Stimulated activated CD4-positive, alpha-beta T cell treated with anti-CD3 and anti-CD28 coated beads, Interleukin-2, amount 100 ng/mL, for 4 hours (primary cell): ENCODE measurements around the gene PTPRG.

ENCODE experiments used
- DNase-seq: peaks from one replicate; pipeline ENCODE4 v3.0.0-alpha.2; 2020; ENCODE audit warnings: low read depth

PTPRG gene

DNA sequence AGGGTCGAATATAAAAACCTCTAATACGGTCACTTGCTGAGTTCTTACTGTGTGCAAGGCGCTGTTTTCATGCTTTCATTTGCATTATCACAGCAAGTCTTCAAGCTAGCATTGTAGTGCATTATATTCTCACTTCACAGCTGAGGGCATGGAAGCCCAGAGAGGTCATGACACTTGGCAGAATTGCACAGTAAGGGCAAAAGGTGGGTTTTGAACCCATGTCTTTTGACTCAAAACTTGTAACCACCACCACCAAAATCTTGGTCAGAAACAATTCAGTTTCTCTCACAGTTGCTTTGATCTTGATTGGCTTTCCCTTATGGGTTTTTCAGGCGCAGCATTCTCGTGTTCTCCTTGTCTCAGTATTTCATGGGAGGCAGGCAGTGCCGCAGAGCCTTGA, 371.1 kb downstream of the PTPRG start:
- no peak for DNase-seq

DNA sequence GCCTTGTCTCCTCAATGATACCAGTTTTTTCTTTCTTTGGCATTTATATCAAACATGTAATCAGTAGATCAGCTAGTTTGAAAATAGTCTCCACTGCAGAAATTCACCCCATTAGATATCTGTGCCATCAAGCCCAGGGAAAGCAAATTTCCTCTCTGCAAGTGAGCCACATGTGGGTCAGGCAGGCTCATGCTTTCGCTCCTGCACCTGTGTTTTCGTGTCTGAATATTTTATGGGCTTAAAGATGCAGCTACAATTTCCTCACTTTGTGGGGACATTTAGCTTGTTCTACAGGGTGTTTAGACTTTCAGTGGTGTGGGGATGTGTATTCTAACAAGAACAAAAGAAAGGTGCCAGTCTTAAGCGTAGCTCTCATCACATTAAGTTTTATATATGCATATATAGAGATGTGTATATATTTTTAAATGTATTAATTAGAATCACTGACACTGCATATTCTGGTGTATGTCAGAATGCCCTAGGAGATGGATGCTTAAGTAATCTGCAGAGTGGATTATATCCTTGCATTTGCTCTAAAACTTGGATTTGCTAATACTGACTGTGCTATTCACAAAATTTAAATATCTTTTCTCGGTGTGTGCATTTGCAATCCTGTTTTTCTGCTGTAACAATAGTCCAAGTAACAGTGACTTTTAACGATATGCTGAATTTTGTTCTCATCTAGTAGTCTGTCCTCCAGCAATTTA, 372.6 kb downstream of the PTPRG start:
- no peak for DNase-seq

DNA sequence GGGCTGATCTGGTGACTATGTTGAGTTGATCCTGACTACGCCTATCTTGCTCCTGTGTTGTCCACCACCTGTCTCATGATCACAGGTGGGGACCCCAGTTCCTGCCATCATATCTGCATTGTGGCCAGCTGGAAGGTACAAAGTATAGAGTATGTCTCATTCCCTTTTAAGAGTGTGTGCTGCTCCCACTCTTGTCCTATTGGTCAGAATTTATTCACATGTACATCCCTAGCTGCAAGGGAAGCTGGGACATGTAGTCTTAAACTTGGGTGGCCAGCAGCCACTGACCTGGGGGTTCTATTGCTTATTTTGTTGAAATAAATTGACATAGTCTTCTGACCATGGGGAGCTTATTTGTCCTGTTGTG, 373.1 kb downstream of the PTPRG start:
- DNase-seq = no peak

DNA sequence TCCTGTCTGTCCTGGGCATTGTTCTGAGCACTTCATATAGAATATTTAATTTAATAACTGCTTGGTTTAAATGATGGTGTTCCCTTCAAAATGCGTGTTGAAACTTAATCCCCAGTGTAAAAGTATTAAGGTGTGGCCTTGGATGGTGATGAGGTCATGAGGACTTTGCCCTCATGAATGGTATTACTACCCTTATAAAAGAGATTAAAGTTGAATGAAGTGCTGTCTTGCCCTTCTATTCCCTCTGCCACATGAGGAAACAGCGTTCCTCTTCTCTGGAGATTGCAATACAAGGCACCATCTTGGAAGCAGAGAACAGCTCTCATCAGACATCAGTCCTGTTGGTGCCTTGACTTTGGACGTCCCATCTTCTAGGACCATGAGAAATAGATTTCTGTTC, 374.4 kb downstream of the PTPRG start:
- no peak for DNase-seq

DNA sequence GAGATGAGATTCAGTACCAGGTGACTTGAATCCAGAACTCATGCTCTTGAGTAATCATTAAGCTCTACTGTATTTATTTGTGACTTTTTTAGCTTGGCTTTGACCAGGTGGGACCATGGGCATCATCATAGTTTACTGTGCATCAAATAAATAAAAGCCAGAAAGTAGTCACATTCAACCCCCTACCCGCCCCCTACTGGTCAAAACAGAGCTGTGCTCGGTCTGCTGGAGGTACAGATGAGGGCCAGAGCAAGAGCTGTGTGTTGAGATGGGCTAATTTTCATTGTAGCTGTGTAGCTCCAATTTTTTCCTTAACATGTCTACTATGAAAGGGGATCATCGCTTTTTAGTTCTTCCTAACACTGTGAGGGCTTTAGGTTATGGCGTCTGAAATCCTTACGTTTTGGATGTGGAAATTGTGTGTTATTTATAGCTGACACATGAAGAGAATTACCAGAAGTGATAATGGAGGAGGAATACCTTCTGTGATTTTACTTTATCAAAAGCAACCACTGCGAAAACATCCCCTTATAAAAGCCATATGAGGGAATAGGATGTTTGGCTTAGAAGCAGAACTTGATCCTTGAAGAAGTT, 375.1 kb downstream of the PTPRG start:
- no peak for DNase-seq

DNA sequence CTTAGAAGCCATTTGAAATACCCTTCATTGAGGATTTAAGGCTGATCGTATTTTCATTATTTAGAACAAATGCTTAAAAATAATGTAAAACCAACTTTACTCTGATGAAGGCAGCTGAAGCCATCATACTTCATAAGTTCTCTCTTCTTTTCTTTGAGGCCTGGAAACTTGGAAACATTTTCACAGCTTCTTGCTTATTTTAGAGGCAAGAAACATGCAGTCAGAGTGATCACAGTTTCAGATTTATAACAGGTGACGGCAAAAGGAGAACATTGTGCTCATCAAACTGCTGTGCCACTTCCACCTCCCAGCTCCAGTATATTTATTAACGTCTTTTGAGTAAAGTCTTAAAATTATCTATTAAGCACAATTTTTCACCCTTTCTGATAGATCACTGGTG, 376.1 kb downstream of the PTPRG start:
- DNase-seq = no peak

DNA sequence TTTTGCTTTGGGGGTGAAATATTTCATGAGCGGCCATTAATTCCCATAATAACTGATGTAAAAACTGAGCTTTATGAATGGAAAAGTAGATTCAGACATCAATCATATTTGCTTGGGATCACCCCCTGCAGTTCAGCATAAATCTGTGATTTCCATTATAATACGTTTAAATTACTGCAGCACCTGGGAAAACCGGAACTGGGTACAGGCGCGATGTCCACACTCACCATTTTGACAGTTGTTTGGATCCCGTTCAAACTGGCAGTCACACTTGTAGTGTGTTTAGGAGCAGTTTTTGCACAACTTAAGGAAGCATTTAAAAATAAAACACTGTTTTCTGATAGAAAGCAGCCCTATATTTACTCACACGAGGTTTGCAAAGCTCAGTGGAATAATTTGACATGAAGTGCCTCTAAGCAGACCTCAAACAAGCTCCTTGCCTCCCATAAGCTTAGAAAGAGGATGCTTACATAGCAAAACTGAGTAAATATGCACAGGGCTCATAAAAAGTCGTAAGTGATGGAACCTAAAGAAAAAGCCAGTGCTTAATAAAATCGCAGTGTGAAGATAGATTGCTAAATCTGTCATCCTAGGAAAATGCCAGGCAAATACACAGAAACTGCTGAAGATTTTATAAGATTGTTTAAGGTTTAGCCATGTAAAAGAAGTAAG, 377.6 kb downstream of the PTPRG start:
- DNase-seq = no peak

DNA sequence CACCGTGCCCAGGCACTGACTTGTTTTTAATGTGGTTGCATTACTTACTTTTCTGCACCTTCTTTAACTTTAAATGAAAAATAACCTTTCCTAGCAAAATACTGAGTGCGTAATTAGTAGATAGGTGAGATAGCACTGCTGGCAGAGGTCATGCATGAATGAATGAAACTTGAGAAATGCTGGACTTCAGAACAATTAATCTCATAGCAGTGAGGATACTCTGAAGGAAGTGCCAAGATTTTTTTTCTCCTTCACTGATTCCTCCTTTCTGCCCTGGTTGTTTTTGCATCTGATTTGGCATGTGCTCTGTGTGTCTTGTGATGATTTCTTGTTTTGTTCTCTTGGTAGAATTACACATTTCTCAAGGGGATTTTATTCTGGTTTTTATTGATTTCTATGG, 378.9 kb downstream of the PTPRG start:
- no peak for DNase-seq

DNA sequence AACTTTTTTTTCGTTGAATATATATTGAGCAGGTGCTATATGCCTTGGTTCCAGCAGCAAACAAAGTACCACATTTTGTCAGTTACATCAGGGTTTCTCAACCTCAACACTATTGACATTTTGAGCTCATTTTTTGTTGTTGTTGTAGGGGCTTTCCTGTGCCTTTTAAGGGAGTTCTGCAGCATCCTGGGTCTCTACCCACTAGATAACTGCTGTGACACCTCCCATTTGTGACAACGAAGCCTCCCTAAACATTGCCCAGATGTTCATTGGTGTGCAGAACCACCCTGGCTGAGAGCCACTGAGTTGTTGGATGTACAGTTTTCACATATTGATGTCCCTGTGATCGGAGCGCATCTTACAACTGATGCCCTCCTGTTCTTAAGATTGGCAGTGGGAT, 382.6 kb downstream of the PTPRG start:
- DNase-seq = no peak

DNA sequence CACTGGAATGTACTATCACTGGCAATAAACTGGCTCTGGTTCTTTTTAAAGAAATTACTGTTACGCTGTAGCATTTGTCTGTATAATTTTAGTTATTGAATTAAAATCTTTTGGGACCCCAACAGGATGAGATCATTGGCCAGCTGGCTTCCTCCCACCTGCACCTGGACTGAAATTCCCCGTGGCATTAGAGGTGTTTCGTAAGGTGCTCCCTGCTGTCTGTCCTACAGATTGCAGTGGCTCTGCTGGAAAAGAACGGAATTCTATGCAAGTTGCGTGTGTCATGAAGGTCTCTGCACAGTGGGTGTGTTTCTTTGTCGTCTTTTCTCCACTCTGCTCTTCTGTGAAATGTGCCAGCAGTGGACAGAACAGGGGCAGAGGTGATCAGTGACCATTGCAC, 383.4 kb downstream of the PTPRG start:
- DNase-seq = no peak

DNA sequence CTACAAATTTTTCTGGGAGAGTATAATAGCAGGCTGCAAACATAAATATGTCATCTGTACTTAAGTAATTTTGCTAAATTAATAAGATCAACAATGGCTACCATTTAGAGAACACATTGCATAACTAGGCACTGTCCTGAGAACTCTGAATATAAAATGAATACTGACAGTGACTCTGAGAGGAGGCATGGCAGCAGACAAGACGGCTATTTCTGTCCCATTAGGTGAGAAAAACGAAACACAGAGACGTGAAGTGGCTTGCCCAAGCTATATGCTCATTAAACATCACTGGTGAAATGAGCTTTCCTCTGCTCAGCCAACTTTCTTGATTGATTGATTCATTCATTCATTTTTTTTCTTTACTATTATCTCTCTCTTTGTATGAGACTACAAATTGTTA, 384.3 kb downstream of the PTPRG start:
- DNase-seq = no peak

DNA sequence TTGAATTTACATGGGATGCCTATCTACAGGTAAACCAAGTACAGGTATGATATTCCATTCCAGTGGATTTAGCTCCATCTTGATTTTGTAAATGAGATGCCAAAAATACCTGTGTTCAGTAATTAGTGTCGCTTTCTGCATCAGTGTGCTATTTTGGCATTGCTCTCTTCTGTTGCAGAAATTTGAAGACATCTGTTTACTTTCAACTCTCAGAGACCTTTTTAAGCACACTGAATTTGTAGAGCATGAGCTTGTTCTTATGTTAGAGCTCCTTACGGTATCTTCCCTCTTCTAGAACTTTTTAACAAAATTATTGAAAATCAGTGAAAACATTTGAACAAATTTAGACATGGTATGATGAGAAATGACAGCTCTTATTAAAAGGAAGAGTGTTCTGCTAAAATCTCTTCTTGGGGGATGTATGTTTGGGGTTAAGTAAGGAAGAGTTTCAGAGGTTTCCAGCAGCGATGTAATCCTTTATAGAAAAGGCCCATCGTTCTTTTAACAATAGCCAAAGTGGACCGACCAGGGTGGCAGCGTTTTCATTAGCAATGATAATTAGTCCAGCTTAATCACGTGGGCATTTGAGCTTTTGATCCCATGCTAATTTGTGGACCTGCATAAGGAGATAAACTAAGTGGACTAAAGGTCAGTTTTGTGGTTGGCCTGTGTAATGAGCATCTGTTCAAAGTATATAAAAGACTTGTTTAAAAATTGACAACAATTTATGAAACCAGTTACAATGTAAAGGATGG, 385.4 kb downstream of the PTPRG start:
- no peak for DNase-seq

DNA sequence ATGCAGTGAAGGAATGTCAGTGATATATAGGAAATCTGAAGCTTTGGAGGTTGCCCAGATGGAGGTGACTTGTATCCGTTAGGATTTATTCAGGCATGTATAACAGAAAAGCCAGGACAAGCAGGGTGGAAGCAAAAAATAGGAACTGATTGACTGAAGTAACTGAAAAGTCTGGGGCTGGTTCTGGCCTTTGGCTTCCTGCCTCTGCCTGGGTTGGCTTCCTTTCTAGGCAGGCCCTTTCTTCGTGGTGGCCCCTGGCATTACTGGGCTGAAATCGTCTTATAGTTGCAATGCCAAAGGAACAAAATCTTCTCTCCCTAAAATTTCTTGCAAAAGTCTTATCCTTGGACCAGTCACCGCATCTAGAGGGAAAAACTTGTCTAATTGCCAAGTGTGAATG, 386.1 kb downstream of the PTPRG start:
- no peak for DNase-seq

DNA sequence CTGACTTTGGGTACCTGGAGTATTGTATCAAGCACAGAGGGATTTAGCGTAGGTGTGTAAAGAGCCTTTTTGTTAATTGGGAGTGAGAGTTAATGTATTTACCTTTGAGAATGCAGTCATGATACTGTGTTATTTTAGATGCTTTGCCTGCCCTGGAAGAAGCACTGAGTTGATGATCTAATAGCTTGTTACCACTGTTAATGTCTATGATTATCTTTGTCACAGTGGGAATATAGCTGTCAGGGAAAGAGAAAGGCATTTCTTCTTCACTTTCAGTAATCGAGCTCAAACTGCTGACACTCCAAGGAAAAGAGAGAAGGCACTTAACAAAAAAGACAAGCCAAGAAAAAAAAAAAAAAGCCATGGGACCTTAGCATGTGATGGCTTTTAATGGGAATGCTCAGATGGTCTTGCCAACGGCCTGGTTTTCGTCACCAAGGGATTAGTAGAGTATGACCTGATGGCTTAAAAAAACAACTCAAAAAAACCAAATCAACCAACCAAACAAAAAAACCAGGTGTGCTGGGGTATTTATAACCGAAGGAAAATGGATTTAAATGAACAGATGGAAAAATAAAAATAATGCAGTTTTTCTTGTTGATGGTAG, 387.4 kb downstream of the PTPRG start:
- DNase-seq = no peak

DNA sequence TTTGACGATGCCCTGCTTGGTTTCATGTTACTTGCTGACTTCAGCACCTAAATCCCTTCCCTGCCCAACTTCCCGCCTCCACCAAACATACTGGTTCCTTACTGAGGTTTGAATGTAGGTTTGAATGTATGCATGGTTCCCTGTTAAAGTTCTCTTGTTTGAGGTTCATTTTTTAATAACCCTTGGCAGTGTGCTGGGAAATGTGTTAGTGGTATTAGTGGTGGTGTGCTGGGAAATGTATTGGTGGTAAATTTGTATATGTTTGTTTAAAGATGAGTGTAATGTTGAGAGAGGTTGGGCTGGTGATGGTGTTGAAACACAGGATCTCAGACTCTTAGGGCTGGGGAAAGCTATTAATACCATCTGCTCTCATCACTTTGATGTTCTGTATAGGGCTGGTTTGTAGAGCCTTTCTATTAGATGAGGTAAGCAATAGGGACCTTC, 392.7 kb downstream of the PTPRG start:
- DNase-seq = no peak

DNA sequence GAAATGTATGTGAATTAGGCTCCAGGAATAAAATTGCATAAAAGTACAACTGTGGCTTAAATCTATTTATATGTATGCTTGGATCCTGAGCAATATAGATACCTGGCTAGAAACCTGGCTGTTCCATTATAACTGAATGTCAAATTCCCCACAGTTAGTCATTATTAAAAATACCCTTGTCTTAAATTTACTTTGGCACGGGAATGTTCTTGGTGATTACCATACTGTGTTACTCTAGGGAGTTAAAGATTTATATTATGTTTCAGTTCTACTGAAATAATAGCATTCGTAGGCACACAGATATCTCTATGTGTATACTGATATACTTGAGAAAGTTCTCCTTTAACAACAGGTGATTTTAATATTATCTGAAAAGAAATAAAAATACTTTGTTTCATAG, 394.1 kb downstream of the PTPRG start:
- DNase-seq = no peak

DNA sequence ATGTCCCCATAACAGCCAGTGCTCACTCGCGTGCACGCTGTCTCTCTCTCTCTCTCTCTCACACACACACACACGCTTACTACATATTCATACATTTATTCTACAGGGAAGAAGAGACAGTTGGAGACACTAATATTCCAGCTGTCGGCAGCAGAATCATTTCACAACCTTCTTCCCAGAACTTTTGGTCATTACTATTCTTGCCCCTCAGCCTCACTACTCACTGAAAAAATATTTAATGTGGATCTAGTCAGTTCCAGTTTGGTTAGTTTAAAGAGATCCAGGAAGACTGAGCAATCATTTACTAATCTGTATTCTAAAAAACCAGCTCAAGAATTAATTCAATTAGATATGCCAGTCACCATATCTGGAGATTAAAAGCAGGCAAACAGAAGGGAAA, 394.9 kb downstream of the PTPRG start:
- no peak for DNase-seq

DNA sequence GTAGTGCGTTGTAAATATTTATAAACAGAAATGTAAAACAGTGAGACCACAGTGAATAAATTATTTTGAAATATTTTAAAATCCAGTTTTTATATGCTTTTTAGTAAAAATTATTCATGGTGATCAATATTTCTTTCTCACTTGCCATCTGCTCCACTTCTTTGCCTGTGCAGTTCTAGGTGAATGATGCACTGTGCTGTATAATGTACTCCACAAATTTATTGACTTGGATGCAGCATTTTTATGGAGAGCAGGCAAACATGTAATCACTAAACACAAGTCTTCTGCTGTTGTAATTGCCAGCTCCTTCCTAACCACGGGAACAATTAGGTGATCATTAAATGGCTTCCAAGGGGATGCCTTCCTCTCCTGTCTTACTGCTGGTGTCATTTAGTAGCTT, 395.9 kb downstream of the PTPRG start:
- DNase-seq = no peak

DNA sequence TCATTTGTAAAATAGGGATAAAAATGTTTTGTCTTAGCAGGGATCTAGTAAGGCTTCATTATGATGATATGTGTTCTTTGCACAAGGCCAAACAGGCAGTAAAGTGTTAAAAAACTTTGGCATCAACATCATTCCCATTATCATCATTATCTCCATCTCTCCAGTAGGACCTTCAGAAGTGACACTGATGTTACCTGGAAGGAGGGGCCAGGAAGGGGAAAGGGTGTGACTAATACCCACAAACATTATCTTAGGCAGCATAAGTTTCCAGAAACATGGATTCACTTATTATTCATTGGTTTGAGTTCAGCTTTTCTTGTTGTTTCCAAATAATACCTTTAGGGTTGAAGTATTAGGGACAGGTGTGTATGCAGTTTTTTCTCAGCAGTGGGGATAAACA, 399.6 kb downstream of the PTPRG start:
- DNase-seq = no peak

DNA sequence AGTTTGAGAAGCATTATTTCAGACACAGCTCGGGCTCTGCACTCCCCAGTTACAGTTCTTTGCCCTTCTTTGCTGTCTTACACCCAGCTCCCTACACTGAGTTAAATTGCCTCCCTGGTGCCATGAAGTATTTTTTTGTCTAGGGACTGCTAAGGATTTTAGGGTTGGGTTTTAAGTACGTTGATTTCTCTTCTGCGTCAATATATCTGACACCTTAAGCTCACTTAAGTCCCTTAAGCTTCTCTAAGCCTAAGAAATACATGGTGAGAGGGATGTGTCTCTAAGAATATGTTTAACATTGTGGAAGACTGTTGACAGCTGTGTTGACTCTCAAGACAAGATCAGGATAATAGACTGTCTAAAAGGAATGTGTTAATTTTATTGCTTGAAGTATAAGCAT, 400.5 kb downstream of the PTPRG start:
- DNase-seq = no peak

DNA sequence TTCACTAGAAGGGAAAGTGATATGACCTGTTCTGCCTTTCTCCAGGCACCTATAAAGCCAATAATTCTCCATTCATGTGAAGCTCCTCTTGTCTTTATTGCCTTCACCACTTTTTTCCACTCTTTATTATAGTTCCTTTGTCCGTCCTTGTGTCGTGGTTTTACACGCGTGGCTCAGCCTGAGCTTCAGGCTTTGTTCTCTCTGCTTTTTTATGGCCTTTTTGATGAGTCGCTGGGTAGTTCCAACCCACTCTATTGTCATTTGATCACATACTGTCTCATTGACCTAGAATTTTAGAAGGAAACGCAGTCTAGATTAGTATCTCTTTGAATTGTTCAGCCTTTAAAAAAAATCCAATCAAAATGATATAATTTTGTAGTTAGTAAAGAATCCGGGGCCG, 403.2 kb downstream of the PTPRG start:
- no peak for DNase-seq

DNA sequence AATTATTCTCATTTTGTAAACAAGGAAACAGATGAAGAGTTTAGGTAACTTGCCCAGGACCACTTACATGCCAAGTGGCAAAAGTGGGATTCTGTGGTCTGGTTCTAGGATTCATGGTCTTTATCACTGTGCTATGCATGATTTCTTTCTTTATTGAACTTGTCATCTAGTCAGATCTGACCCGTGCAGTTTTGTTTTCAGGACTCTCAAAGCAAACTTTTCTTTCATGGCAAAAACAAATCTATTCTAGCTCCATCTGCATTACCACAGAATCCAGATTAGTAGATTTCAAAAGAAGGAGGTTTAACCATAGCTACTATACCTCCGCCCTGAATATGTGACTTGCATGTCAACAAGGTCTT, 404.4 kb downstream of the PTPRG start:
- no peak for DNase-seq

DNA sequence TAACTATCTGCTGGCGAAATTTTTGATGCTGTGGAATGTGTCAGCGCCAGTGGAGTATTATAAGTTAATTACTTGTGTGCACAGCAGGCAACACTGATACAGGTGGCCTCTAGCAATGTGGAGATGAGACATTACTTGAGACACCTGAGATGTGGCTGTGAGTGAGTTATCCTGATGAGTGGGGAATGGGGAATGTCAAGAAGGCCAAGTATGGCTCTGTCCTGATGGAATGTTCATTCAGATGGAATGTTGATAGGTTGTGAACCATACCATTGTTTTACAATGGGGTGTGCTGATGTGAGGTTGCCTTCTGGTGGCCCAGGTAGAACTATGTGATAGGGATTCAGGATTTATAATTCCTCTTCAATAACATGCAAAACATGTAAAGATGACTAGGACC, 404.8 kb downstream of the PTPRG start:
- DNase-seq = no peak
